HT1080 (cell line): ENCODE data around the gene ATAD1. TPM values are rescaled to one million over a fixed set of nuclear protein-coding genes. Genes with fewer than 3 reads are reported as not detected.
"Not testable (repeated sequence)": the region's sequence is repeated elsewhere in the genome, so short reads cannot be mapped to it uniquely, and the experiment has no call there.

Experiments used
- DNase-seq: peaks from one replicate; pipeline ENCODE4 v3.0.0-alpha.2; 2015; ENCODE audit warnings: low read depth
- total RNA-seq: library from RNA; depleted of rRNA; stranded (reverse); fragments of >200 nt; shearing (Covaris generic); gene quantifications from 2 replicates; pipeline ENCODE4 v1.2.3, GENCODE V29; 2014

The ATAD1 gene
- total RNA-seq, 1 experiment from 2014 or later, result 42.3 TPM

GRCh38 chr10:87803831-87804230 is 14.2 kb downstream of the ATAD1 start:
- no peak for DNase-seq

GRCh38 chr10:87803328-87803727 is 14.7 kb downstream of the ATAD1 start:
- no peak for DNase-seq

GRCh38 chr10:87801813-87802435 is 16.1 kb downstream of the ATAD1 start:
- DNase-seq, result not testable (repeated sequence)

GRCh38 chr10:87799860-87800259 is 18.2 kb downstream of the ATAD1 start:
- DNase-seq, result no peak

- no peak for DNase-seq
These were observed 19.9 kb downstream of the ATAD1 start for GRCh38 chr10:87798082-87798481.

GRCh38 chr10:87794285-87794684 is 23.7 kb downstream of the ATAD1 start:
- DNase-seq, result no peak

- DNase-seq, result no peak
These were observed 27.8 kb downstream of the ATAD1 start for GRCh38 chr10:87790185-87790584.

- no peak for DNase-seq
These were observed 31.6 kb downstream of the ATAD1 start for GRCh38 chr10:87786421-87786820.

GRCh38 chr10:87782721-87783120 is 35.3 kb downstream of the ATAD1 start:
- peak; percentile 20 for DNase-seq

GRCh38 chr10:87781545-87781944 is 36.5 kb downstream of the ATAD1 start:
- DNase-seq, result no peak

GRCh38 chr10:87776328-87776727 is 41.7 kb downstream of the ATAD1 start:
- no peak for DNase-seq

- peak; percentile 77 for DNase-seq
These were observed 42.3 kb downstream of the ATAD1 start for GRCh38 chr10:87775766-87776165.

- DNase-seq, result peak; percentile 35
These were observed 46.0 kb downstream of the ATAD1 start for GRCh38 chr10:87771871-87772500.

- peak; percentile 91 for DNase-seq
These were observed 50.8 kb downstream of the ATAD1 start for GRCh38 chr10:87767253-87767652.

GRCh38 chr10:87765666-87766376 is 52.2 kb downstream of the ATAD1 start:
- no peak for DNase-seq

- DNase-seq, result no peak
These were observed 53.7 kb downstream of the ATAD1 start for GRCh38 chr10:87764072-87764934.

GRCh38 chr10:87763086-87763861 is 54.8 kb downstream of the ATAD1 start:
- no peak for DNase-seq

- peak; percentile 86 for DNase-seq
These were observed 56.1 kb downstream of the ATAD1 start for GRCh38 chr10:87761892-87762291.

GRCh38 chr10:87761153-87761552 is 56.9 kb downstream of the ATAD1 start:
- DNase-seq, result no peak

GRCh38 chr10:87760195-87760905 is 57.7 kb downstream of the ATAD1 start:
- no peak for DNase-seq
